Body of pancreas (tissue), 4 donors: ENCODE results near the gene GTPBP4. TPM values are rescaled to one million over a fixed set of nuclear protein-coding genes. Genes with fewer than 3 reads are reported as not detected.

ENCODE experiments used
- ATAC-seq: fragments of 150-250 bp; one replicate; pipeline ENCODE4 v1.9.1; 2016
- DNase-seq, 4 donors: peaks; one replicate each; pipeline ENCODE4 v3.0.0-alpha.2; 2019
- H3K27ac ChIP-seq, 4 donors: fragments of 200-600 bp; sonication (generic); 1 replicate in 3 of 4; 2 replicates in 1 of 4; pipeline versions ENCODE4 v1.5.1 to v1.6.1; 2016 to 2019; ENCODE audit warnings: mild to moderate bottlenecking in 1 of 4, mixed read lengths in 1 of 4, moderate library complexity in 1 of 4
- H3K27me3 ChIP-seq, 2 donors: fragments of 200-600 bp; sonication (generic); one replicate each; pipeline ENCODE4 v1.6.0; 2016; ENCODE audit warnings: mild to moderate bottlenecking in 1 of 2
- H3K36me3 ChIP-seq, 2 donors: fragments of 200-600 bp; sonication (generic); replicated peaks in 1 of 2; 2 replicates each; pipeline ENCODE4 v1.5.1; 2016; ENCODE audit warnings: low read depth in 2 of 2; ENCODE audit not compliant: insufficient read depth in 1 of 2
- H3K4me1 ChIP-seq: fragments of 200-600 bp; sonication (generic); one replicate; pipeline ENCODE4 v1.6.0; 2016
- H3K4me3 ChIP-seq, 2 donors: fragments of 200-600 bp; sonication (generic); 1 replicate in 1 of 2; 2 replicates in 1 of 2; pipeline ENCODE4 v1.5.1; 2016 to 2019
- H3K9me3 ChIP-seq, 3 donors: fragments of 200-600 bp; sonication (generic); 1 replicate in 2 of 3; 2 replicates in 1 of 3; pipeline ENCODE4 v1.5.1; 2016
- POLR2A ChIP-seq, 3 donors: fragments of 450-650 bp; IDR thresholded peaks; one replicate each; pipeline ENCODE4 v1.6.1; 2016; ENCODE audit warnings: antibody characterized with exemption in 3 of 3, mild to moderate bottlenecking in 2 of 3
- WGBS, 2 donors: methylation state at CpG; one replicate each; pipeline ENCODE4 v1.1.5; 2017; 5-methylcytosine and 5-hydroxymethylcytosine counted together
- intact Hi-C: fragments of 100-400 bp; cut with DNase I; formaldehyde crosslinking; loops from one replicate; pipeline ENCODE4 v1.15.1; 2023
- total RNA-seq, 2 donors: library from RNA; depleted of rRNA; stranded (reverse); fragments of >200 nt; gene quantifications; one replicate each; pipeline ENCODE4 v1.1.0, GENCODE V29; 2016
- TF ChIP-seq, protein P1 (sequence below), 7 experiments: fragments of 450-650 bp in 4 of 7; fragments of 200-600 bp in 3 of 7; sonication (generic) in 3 of 7; IDR thresholded peaks; one replicate each; pipeline ENCODE4 v1.5.1; 2016 to 2019; ENCODE audit warnings: antibody characterized with exemption in 7 of 7

GTPBP4 gene
- total RNA-seq, 2 donors from 2014 or later, result 8.3 to 20.4 TPM

DNA sequence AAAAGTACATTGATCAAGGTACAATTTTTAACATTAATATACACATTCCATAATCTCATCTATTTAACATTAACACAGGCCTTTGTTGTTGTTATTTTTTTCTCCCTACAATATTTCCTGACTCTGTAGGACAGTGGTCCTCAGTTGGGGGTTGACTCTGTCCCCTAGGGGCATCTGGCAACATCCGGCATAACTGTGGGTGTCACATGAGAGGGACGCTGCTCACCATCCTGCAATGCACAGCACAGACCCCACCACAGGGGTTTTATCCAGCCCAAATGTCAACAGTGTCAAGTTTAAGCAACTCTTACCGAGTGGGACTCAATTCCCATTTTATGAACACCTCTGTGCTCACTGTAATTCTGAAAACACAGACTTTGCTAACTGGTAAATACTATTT is 51.9 kb downstream of the GTPBP4 start:
- peaks cover 11% of the 10 kb centered on the region for H3K4me1 ChIP-seq
- intact Hi-C loops, result no loop called here
- H3K27me3 ChIP-seq, result no peaks in the 10 kb centered on the region
- no peak overlapping the region for H3K4me3 ChIP-seq
- DNase-seq, result no peak
- H3K36me3 ChIP-seq, result peaks cover 3 to 16% of the 10 kb centered on the region in 2 donors
- no peaks in the 10 kb centered on the region for H3K9me3 ChIP-seq
- TF ChIP-seq, protein P1, sequence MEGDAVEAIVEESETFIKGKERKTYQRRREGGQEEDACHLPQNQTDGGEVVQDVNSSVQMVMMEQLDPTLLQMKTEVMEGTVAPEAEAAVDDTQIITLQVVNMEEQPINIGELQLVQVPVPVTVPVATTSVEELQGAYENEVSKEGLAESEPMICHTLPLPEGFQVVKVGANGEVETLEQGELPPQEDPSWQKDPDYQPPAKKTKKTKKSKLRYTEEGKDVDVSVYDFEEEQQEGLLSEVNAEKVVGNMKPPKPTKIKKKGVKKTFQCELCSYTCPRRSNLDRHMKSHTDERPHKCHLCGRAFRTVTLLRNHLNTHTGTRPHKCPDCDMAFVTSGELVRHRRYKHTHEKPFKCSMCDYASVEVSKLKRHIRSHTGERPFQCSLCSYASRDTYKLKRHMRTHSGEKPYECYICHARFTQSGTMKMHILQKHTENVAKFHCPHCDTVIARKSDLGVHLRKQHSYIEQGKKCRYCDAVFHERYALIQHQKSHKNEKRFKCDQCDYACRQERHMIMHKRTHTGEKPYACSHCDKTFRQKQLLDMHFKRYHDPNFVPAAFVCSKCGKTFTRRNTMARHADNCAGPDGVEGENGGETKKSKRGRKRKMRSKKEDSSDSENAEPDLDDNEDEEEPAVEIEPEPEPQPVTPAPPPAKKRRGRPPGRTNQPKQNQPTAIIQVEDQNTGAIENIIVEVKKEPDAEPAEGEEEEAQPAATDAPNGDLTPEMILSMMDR (IDR thresholded peaks at IDR 0.05), result no peak
- TF ChIP-seq POLR2A (IDR thresholded peaks at IDR 0.05), result no peak
- no peak for ATAC-seq
- H3K27ac ChIP-seq, result no peak overlapping the region
- WGBS, 2 donors, result 82 to 87% methylated on average over 3 of the region's 3 CpGs

DNA sequence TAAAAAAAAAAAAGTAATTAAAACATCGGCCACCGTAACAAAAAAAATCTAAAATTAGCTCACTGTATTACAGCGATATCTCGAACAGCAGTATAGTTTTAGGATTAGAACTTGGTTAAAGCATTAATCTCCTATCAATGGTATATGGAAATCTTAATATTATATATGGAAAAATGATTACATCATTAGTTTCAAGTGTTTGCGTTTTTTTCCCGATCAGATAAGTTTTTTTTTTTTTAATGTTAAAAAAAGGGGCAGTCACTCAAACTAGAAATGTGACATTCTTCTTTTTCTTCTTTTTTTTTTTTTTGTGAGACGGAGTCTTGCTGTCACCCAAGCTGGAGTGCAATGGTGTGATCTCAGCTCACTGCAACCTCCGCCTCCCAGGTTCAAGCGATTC is 53.3 kb downstream of the GTPBP4 start:
- Histone ChIP-seq H3K27ac (no peak overlapping the region), H3K4me1 (peaks cover 24% of the 10 kb centered on the region), H3K4me3 (no peak overlapping the region), H3K27me3 (no peaks in the 10 kb centered on the region), H3K9me3 (no peaks in the 10 kb centered on the region), H3K36me3 (peaks cover 3 to 16% of the 10 kb centered on the region in 2 donors)
- no peak for DNase-seq
- WGBS, 2 donors, result 89 to 95% methylated on average over 9 of the region's 9 CpGs
- no peak for ATAC-seq
- intact Hi-C loops, result no loop called here
- no peak for TF ChIP-seq POLR2A (IDR thresholded peaks at IDR 0.05)
- TF ChIP-seq, protein P1 (IDR thresholded peaks at IDR 0.05), result no peak

DNA sequence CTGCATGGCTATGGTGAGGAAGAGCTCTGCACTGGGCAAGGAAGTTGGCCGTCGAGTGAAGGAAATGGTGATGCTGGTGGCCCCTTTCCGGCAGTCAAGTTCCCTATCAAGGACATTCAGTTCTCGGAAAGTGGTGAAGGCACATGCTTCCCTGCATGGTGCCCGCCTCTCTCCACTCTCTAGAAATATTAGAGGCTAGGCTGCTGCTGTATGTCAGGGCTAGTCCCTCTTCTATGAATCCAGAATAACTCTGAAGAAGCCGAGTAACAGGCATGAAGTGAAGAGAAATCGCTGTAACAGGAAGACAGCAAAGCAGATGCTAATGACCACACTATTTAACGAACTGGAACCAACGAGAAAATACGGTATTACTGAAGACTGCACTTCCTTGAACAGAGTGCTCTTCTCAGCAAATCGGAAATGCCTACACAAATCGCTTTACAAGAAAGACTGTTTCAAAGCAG is 55.3 kb downstream of the GTPBP4 start:
- TF ChIP-seq POLR2A (IDR thresholded peaks at IDR 0.05), result peak in 2 of 3 donors; percentile 33 to 54
- TF ChIP-seq, protein P1 (IDR thresholded peaks at IDR 0.05), result no peak
- Histone ChIP-seq H3K4me3 (no peak overlapping the region), H3K27me3 (no peaks in the 10 kb centered on the region), H3K4me1 (peaks cover 29% of the 10 kb centered on the region), H3K9me3 (no peaks in the 10 kb centered on the region), H3K36me3 (peaks cover 3 to 16% of the 10 kb centered on the region in 2 donors), H3K27ac (peak overlapping the region in 3 of 4 donors; percentile 35 to 77 (median 52))
- intact Hi-C loops, result no loop called here
- WGBS, 2 donors, result 72 to 85% methylated on average over 12 of the region's 12 CpGs
- DNase-seq (peak in 1 of 4 donors; percentile 57), ATAC-seq (peak; percentile 39)

DNA sequence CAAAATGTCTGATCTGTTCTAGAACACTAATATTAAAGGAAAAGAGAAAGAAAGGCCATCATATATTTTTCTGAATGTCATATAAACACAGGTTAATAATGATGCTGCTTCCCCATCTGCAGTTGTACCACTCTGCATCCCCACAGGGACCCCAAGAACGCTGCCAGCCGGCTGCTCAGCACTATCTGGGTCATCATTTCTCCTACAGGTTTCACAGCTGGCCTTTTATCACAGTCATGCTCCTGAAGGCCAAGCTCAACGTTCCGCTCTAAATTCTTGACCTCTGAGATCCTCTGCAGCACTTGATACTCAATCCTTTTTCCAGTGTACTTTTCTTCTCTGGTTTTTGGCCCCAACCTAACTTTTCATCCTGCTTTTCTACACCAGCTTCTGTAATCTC is 55.9 kb downstream of the GTPBP4 start:
- 45 to 62% methylated on average over 4 of the region's 4 CpGs for WGBS, 2 donors
- TF ChIP-seq, protein P1 (IDR thresholded peaks at IDR 0.05), result no peak
- no peak for TF ChIP-seq POLR2A (IDR thresholded peaks at IDR 0.05)

DNA sequence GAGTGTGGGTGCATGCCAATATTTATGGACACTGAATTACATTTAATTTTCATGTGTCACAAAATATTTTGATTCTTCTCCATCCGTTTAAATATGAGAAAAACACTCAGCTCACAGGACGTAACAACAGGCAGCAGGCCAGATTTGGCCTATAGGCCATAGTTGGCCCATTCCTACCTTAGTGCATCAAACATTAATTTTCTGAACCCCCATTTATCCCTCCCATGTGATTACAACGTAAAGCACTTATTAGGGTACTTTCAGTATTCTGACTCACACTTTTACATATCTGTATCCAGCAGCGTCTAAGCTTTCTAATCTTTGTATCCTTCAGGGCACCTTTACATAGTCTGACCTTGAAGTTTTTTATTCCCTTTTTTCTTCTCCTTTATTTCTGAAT is 56.7 kb downstream of the GTPBP4 start:
- DNase-seq (no peak), ATAC-seq (no peak)
- Histone ChIP-seq H3K9me3 (no peaks in the 10 kb centered on the region), H3K27me3 (no peaks in the 10 kb centered on the region), H3K27ac (peak overlapping the region in 2 of 4 donors; percentile 52 to 77), H3K36me3 (peaks cover 3 to 12% of the 10 kb centered on the region in 2 donors), H3K4me1 (peaks cover 33% of the 10 kb centered on the region), H3K4me3 (no peak overlapping the region)
- no peak for TF ChIP-seq POLR2A (IDR thresholded peaks at IDR 0.05)
- 54 to 56% methylated on average over 4 of the region's 4 CpGs for WGBS, 2 donors
- intact Hi-C loops, result no loop called here

More for the DNA sequence above, 55.9 kb downstream of the GTPBP4 start:
- H3K27ac ChIP-seq, result peak overlapping the region in 3 of 4 donors; percentile 35 to 77 (median 52)
- H3K9me3 ChIP-seq, result no peaks in the 10 kb centered on the region
- no peaks in the 10 kb centered on the region for H3K27me3 ChIP-seq
- no peak for DNase-seq
- no peak for ATAC-seq
- peaks cover 3 to 15% of the 10 kb centered on the region in 2 donors for H3K36me3 ChIP-seq
- intact Hi-C loops, result no loop called here
- H3K4me1 ChIP-seq, result peaks cover 29% of the 10 kb centered on the region
- H3K4me3 ChIP-seq, result no peak overlapping the region
